GM21528 (cell line): ENCODE measurements around the gene STYX.
A peak's percentile ranks its signal among the peaks of the same experiment; 100 is the strongest.

Experiments
- ATAC-seq: cut with Tn5 transposase; IDR thresholded peaks from one replicate; pipeline ENCODE4 v1.9.1; 2021; ENCODE audit warnings: mild to moderate bottlenecking, moderate library complexity; ENCODE audit not compliant: unreplicated experiment, low FRiP score

Gene STYX

GRCh38 chr14:52729925-52730708, at the start of gene STYX:
TSS of gene STYX (plus strand) at chr14:52730166. CDS start at chr14:52730475, 309 bp downstream.
- peak; percentile 93 for ATAC-seq

- ATAC-seq: no peak
Observed at GRCh38 chr14:52683985-52684520, 45.9 kb upstream of the STYX start.

- ATAC-seq: no peak
Observed at GRCh38 chr14:52686176-52686575, 43.8 kb upstream of the STYX start.

- no peak for ATAC-seq
Observed at GRCh38 chr14:52690983-52691760, 38.8 kb upstream of the STYX start.

GRCh38 chr14:52692248-52692962, 37.6 kb upstream of the STYX start:
- no peak for ATAC-seq

- ATAC-seq: no peak
Observed at GRCh38 chr14:52693036-52693435, 36.9 kb upstream of the STYX start.

GRCh38 chr14:52693532-52693931, 36.4 kb upstream of the STYX start:
- ATAC-seq: no peak

- ATAC-seq: peak; percentile 69
Observed at GRCh38 chr14:52694761-52695480, 35.0 kb upstream of the STYX start.

- peak; percentile 73 for ATAC-seq
Observed at GRCh38 chr14:52695481-52696091, 34.4 kb upstream of the STYX start, which contains the start of gene ERO1A. TSS of gene ERO1A (minus strand) at chr14:52695558. CDS start at chr14:52695481, 77 bp downstream.

- ATAC-seq: no peak
Observed at GRCh38 chr14:52700701-52701172, 29.2 kb upstream of the STYX start.

GRCh38 chr14:52701223-52701622, 28.7 kb upstream of the STYX start:
- ATAC-seq: no peak

- ATAC-seq: no peak
Observed at GRCh38 chr14:52703225-52703624, 26.7 kb upstream of the STYX start.

- ATAC-seq: no peak
Observed at GRCh38 chr14:52703664-52704063, 26.3 kb upstream of the STYX start.

GRCh38 chr14:52706286-52706685, 23.7 kb upstream of the STYX start:
- ATAC-seq: no peak

- ATAC-seq: peak; percentile 97
Observed at GRCh38 chr14:52706724-52707706, 23.0 kb upstream of the STYX start, which contains the start of gene PSMC6. TSS of gene PSMC6 (plus strand) at chr14:52707200. CDS start at chr14:52707220, 20 bp downstream.

- no peak for ATAC-seq
Observed at GRCh38 chr14:52711666-52712065, 18.3 kb upstream of the STYX start.

GRCh38 chr14:52716155-52716554, 13.8 kb upstream of the STYX start:
- ATAC-seq: no peak
